NT2/D1 (cell line): ENCODE measurements around the gene LRRC8E.

ENCODE experiments used
- YY1 ChIP-seq: IDR thresholded peaks from 2 replicates; pipeline ENCODE4 v1.6.1; 2011; ENCODE audit not compliant: insufficient read length, insufficient read depth
- ZNF274 ChIP-seq: IDR thresholded peaks from 2 replicates; pipeline ENCODE4 v1.6.1; 2011; ENCODE audit warnings: mild to moderate bottlenecking, low read depth, low read length

DNA sequence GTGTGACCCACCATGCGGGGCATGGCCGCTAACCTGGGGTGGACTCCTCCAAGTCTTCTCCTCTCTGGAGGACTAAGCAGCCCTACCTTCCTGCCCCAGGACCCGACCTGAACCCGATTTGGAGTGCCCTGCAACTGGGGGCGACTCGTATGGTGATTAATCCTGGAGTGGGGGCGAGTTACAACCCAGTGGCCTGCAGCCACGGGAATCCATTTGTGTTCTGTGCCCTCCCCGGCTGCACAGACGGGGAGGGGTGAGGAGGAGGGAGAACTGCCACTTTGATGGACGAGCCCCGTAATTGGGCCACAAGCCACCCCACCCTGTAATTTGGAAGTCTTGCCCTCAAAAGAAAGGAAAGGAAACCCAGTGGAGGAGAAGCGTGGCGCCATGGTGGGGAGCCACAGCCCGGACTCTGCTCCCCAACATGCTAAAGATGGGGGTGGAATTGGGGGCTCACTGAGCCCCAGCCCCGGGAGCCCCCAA is 32.2 kb upstream of the LRRC8E start:
- TF ChIP-seq YY1 (no peak), ZNF274 (no peak)
